ENCODE data around the gene INA.

The INA gene

DNA sequence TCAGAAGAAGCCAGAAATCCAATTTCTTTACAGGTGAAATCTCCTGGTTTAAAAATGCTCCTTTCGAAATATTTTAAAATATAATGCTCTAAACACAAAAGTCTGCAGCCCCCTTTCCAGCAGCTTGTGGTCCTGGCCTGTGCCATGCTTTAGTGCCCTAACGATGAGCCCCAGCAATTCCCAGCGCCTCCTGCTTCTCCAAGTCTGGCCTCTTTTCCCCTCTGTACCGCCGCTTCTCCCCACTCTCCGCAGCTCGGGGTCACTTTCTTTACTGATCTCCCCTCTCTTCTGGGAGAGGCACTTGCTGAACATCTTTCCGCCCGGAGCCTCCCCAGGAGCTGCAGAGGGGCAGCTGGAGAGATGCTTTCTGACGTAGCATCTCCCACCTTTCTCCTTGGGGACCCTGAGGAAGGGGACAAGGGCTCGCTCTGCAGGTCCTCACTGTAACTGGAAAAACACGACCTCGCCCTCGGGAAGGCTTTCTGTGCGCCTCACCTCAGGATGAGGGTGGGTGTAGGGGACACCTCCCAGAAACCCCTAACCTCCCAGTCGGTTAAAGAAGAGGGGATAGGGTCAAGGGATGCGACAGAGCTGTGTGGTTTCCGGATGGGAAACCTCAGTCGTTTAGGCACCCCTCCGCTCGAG is 565 bp upstream of the INA start:
- no peak for DNase-seq

DNA sequence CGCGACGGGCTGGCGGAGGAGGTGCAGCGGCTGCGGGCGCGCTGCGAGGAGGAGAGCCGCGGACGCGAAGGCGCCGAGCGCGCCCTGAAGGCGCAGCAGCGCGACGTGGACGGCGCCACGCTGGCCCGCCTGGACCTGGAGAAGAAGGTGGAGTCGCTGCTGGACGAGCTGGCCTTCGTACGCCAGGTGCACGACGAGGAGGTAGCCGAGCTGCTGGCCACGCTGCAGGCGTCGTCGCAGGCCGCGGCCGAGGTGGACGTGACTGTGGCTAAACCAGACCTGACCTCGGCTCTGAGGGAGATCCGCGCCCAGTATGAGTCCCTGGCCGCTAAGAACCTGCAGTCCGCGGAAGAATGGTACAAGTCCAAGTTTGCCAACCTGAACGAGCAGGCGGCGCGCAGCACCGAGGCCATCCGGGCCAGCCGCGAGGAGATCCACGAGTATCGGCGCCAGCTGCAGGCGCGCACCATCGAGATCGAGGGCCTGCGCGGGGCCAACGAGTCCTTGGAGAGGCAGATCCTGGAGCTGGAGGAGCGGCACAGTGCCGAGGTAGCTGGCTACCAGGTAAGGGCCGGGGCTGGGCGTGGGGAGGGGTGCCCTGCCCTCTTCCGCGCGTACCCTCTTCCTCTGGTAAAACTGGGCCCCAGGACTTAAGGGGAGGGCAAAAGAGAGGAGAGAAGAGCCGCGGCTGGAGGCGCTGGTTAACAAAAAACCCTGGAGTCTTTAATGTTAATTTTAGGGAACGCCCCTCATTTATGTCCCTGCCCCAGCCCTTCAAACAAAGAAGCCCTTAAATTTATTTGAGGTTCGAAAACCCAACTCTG is 987 bp downstream of the INA start:
- DNase-seq: no peak

DNA sequence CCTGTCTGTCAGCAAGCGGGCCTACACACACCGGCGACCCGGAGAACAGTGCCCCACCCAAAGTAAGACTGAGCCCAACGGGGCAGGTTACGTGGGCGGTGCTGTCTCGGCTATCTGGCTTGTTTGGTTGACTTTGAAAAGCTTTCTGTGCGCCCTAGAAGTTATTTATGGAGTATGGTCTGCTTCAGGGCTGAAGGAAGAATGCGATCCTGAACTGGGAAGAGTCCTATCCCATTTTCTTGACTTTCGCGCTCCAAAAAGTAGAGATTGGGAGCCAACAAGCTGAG is 1.5 kb downstream of the INA start:
- no peak for DNase-seq

DNA sequence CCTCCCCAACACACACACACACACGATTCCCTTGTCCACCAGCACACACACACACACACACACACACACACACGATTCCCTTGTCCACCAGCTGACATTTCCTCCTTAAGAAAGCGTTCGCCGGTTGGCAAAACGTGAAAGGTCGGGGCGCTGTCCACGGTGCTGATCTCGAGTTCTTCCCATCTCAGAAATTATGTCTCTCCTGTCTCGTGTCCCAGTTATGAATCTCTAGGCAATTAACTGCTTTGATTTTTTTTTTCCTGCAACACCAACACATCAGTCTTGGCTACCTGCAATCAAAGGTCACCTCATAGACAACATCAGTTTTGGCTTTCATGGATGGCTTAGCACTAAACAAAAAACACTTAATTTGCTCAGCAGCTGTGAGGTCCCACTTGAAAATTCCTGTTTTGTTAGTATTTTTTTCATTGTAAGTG is 1.9 kb downstream of the INA start:
- peak; percentile 74 for DNase-seq

DNA sequence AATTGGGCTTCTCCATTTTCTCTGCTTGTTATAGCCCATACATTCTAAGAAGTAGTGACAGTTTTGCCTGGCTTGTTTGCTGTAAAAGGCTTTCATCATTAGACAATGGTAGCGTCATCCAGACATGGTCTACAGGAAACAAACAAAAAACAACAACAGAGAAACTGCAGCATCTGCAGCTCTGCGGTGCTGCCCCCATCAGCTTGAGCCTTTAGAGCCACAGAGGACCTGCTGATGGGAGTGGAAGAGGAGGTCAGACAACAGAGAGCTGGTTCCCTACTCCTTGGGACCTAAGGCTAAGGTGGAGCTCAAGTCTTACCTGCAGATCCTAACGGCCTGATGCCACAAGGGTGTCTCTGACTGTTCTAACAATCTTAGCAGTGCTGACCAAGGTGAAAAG is 3.1 kb downstream of the INA start:
- DNase-seq: no peak

DNA sequence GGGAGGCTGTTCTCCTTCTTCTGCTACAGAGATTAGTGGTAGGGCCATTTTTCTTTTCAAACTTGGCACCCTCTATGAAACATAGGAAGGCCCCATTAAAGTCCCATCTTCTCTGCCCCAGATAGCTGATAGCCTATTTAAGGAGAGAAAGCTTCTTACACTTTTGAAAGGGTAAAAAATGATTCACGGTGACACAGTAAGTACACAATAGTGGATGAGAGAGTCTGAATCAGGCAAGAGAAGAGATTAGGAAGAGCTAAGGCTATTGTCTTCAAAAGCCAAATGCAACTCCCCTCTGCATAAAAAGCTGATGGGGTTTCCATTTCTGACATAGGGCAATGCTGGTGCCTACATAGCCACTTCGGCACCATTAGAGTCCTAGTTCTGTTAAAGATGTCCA is 3.6 kb downstream of the INA start:
- DNase-seq: no peak

DNA sequence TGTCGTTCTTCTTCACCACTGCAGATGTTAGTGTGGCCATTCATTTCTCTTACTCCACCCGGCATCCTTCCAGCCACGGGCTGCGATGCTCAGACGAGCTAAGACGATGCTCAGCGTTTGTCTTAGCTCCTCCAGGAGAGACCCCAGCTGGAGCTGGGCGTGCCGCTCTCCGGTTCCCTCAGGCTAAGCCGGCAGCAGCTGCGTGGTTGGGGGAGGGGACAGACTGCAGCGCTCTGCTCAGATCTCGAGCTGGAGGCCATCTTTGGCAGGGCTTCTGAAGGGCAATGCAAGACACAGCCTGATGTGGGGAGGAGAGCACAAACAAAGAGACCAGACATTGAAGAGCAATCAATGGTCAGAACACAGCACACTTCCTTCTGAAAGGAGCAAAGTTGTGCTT is 4.8 kb downstream of the INA start:
- DNase-seq: no peak

DNA sequence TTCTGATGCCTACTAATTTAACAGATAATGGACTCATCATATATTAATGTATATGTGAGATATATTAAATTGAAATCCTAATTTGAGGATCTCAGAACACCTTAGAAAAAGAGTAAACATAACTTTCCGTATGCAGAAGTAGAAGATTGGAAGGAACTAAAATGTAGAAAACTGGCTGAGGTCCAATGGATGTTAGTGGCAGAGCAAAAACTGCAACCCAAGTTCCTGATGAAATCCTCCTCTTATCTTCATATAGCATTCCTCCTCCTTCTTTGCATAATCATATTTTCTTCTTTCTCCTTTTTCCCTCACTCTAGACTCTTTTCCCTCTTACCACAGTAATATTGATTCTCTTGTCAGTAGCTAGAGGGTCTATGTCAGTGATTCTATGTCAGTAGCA is 6.0 kb downstream of the INA start:
- DNase-seq: no peak

DNA sequence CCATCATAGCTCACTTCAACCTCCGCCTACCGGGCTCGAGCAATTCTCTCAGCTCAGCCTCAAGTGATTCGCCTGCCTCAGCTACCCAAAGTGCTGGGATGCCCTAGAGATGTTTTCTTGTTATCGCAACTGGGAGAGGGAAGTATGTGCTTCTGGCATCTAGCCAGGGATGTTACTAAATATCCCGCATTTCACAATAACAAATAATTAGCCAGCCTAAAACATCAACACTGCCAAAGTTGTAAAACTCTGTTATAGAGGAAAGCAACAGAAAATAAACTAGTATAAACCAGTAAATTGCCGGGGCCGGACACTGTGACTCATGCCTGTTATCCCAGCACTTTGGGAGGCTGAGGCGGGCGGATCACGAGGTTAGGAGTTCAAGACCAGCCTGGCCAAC is 7.2 kb downstream of the INA start:
- no peak for DNase-seq

DNA sequence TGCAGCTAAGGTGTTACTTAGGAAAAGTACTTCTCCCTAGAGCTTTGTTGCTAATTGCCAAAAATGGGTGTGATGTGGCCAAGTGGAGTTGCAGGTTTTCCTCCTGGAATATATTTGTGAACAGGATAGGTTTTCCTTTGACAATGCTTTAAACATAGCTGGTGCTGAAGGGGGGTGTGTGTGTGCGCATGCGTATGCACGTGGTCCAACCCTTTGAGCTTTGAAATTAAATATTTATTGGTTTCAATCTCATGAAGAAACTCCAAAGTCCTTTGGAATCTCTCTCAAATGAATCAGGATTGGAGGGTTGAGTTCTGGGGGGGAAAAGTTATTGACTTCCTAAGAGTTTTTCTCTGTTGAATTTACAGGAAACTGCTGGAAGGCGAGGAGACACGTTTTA is 11.1 kb downstream of the INA start:
- DNase-seq: no peak

DNA sequence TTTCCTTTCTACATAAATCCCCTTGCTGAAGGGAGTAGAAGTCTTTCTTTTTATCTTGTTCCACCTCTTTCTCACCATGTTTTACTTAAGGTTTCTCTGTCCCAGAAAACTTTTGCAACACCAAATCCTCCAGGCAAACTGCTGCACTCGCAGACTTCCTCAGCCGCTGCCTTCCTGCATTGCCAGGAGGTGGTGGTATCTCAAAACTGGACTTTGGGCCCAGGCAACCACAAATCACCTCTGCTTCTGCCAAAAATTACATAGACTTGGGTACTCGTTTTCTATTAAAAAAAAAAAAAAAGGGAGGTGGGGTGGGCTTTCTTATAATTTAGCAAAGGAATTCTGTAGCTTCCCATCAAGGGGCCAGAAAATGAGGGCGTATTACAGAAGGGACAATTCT is 14.7 kb downstream of the INA start:
- no peak for DNase-seq

DNA sequence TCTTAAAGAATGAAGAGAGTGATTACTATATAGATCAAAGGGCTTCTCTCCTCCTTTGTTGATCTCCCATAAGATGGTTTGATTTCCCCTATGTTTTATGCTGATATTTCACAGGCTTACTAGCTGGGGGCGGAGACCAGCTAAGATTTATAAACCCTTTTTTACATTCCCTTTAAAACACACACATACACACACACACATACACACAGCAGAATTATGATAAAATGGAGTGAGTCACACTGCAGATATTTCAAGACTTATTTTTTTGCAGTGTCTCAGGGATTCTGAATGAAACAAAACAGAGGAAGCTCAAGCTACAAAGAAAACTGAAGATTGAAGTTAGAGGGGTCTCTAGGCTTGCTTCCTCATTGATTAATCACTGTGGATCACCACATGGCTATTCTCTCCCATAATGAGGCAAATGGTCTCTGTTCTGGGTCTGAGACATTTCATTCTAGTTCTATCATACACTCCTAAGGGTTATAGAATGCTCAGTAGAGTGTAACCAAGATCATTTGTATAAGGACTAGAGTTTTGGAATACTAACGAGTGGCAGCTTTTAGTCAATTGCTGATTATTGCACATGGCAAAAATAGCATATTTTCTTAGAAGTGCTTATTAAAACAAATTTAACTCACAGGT is 18.6 kb downstream of the INA start:
- no peak for DNase-seq

DNA sequence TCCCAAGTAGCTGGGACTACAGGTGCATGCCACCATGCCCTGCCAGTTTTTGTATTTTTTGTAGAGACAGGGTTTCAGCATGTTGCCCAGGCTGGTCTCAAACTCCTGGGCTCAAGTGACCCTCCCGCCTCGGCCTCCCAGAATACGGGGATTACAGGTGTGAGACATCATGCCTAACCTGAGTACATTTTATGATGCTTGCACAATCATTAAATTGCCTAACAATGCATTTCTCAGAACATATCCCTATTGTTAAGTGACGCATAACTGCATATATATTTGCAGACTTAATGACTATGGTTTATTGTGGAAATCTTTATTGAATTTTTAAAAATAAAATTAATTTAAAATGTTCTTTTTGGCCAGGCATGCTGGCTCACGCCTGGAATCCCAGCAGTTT is 30.7 kb downstream of the INA start:
- no peak for DNase-seq

DNA sequence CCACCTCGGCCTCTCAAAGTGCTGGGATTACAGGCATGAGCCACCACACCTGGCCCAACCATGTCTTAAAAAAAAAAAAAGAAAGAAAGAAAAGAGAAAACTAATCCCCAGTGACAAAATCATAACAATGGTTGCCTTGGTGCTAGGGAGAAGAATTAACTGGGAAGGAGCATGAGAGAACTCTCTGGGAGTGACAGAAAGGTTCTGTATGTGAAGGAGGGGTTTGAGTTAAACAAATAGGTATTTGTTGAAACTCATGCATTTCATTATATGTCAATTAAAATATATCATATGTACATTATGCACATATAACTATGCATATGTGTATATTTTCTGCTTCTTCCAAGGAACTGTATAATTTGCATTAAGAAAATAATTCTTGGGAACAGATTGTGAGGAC is 33.3 kb downstream of the INA start:
- DNase-seq: no peak

DNA sequence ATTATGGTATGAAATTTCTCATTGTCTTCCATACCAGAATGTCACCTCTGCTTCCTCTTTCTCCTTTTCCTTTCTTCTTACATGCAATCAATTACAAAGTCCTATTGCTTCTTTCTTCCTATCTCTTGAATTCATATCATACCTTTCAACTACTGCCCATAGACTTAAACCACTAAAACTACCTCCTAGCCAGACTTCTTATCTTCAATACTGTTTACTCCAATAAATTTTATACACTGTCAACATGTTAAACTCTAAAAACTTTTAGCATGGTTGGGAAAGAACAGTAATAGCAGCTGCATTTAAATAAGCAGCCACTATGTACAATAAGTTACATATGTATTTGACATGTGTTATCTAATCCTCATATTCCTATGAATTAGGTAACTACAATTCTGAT is 39.1 kb downstream of the INA start:
- DNase-seq: no peak

DNA sequence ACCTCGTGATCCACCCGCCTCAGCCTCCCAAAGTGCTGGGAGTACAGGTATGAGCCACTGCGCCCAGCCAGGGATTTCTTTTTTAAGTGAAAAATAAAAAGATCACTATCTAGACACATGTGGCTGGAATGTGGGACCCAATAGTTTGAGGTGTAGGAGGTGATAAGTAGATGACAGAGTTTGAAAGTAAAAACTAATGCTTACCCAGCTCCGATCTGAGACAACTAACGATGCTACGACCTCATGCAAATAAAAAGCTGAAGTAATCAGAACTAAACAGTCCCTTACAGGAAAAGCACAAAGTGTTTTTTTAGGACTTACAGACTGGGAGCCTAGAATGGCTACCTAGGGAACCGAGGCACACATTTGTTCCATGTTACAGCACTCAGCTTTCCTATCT is 51.0 kb downstream of the INA start:
- DNase-seq: no peak

DNA sequence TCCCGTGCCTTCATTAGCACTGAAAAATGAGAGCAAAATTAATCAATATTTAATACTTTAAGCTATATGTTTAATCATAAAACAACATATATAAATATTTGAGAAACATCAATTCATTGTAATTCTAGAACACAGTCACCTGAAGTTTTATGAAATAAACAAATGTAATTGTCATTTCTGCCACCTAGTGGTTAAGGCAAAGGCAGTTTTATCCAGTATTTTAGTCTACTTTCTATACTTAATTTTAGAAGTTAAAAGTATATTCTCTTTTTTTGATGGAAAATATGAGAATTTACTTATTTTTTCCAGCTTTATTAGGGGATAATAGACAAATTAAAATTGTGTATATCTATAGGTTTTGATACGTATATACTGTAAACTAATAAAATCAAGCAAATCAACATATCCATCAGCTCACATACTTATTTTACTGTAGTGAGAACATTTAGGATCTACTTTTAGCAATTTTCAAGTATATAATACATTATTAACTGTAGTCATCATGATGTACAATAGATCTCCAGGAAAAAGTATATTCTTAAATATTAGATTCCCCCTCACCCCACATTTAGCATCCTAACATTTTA is 57.1 kb downstream of the INA start:
- DNase-seq: no peak

DNA sequence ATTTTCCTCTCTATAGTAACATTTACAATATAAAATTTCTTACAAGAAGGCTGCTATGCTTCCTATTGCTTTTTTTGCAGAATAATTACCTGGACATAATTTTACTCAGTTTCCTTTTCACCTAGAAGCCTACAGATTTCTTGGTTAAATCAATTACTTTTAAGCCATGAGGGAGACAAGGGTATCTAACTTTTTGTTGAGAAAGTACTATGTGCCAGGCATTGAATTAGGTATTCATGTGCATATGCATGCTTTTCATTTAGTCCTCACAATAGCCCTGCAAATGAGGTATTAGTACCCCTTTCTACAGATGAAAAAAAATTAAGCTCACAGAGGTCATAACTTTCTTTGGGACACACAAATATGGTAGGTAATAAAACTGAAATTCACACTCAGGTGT is 57.6 kb downstream of the INA start:
- no peak for DNase-seq

DNA sequence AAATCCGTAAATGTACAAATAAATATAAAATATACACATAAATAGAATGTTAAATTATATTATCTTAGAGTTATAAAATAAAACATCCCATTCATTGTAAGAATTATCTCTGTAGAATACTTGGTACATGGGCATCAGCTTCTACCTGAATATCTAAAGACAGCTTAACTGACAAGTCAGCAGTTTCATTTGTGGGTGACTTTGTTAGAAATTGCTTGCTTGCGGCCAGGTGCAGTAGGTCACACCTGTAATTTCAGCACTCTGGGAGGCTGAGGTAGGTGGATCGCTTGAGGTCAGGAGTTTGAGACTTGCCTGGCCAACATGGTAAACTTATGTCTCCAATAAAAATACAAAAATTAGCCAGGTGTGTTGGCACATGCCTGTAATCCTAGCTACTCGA is 59.4 kb downstream of the INA start:
- DNase-seq: peak; percentile 15
